HG03135 (cell line): Measurements from ENCODE around the gene TMEM82.

Source experiments
- ATAC-seq: cut with Tn5 transposase; IDR thresholded peaks from one replicate; pipeline ENCODE4 v1.9.1; 2021; ENCODE audit warnings: mild to moderate bottlenecking, moderate library complexity; ENCODE audit not compliant: unreplicated experiment

The TMEM82 gene

GRCh38 chr1:15775706-15776105 is 33.4 kb downstream of the TMEM82 start:
- ATAC-seq, result no peak

- no peak for ATAC-seq
Observed at GRCh38 chr1:15777909-15778707, 35.8 kb downstream of the TMEM82 start.

- no peak for ATAC-seq
Observed at GRCh38 chr1:15785683-15786082, 43.4 kb downstream of the TMEM82 start.

DNA sequence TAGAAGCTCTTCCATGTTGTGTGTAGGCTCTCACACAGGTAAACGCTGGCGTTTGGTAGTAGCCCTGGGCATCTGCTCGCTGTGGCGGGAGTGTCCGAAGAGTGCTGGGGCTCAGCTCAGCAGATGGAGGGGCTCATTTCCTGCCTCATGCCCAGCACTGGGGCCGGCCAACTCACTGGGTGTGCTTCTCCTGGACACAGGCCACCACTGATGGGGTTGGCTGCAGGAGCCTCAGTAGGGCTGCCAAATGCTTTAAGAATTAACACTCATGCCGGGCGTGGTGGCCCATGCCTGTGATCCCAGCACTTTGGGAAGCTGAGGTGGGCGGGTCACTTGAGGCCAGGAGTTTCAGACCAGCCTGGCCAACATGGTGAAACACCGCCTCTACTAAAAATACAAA is 44.3 kb downstream of the TMEM82 start:
- no peak for ATAC-seq

DNA sequence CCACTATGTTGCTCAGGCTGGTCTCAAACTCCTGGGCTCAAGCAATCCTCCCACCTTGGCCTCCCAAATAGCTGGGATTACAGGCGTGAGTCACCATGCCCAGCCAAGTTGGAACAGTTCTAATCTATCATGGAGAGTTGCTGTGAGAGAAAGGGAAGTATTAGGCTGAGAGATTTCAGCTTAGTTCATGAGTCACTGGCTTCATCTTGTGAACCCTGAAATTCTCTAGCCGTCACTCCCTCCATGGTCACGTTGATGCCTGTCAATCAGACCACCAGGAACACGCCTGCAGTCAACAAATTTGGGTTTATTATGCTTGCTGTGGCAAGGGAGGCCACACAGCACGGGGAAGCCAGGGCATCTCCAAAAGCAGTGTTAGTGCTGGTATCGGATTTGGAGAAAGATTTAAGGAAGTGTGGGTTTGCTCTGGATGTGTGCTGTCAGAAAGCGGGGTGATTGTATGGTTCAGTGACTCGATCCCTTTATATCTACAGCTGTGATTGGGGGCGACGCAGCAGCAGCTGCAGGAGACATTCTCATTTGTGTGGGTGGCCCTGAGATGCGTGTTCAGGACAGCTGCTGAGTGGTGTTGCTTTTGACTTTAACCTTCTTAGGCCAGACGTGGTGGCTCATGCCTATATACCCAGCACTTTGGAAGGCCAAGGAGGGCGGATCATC is 46.5 kb downstream of the TMEM82 start:
- no peak for ATAC-seq

- no peak for ATAC-seq
Observed at GRCh38 chr1:15796086-15796462, 53.8 kb downstream of the TMEM82 start.
